Jurkat, Clone E6-1 (cell line): ENCODE results near the gene NYNRIN.
A peak's percentile ranks its signal among the peaks of the same experiment; 100 is the strongest.

Source experiments
- DNase-seq: peaks from one replicate; pipeline ENCODE4 v3.0.0-alpha.2; 2011; ENCODE audit warnings: low read depth, low spot score
- H3K4me3 ChIP-seq: 2 replicates; pipeline ENCODE4 v1.5.1; 2011; ENCODE audit warnings: mild to moderate bottlenecking, low read length, control low read depth, moderate library complexity

Gene NYNRIN

DNA sequence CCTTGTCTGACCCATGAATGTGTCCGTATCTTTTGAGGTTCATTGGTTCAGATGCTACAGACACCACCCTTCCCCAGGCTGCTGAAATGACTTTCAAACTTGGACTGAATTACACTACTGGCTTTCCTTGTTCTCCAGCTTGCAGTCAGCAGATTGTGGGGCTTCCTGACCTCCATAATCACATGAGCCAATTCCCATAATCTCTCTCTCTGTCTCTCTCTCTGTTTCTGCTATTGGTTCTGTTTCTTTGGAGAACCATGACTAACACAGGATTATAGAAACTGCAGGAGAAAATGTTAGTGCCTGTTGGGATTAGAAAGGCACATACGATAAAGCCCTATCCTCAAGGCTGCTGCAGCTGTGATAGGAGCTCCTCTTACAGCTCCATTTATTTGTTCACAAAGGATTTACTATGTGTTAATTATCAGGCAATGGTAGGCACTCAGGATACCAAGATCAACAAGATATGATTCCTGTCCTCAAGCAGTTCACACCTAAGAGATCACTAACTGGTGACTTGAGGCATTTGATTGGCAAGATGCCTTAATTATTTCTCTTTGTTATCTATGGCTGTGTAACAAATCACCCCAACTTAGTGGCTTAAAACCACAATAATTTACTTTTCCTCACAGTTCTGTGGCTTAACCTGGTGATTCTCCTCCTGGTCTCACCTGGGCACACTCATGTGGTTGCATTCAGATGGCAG lies 10.2 kb upstream of the NYNRIN start:
- no peak overlapping the region for H3K4me3 ChIP-seq
- no peak for DNase-seq

DNA sequence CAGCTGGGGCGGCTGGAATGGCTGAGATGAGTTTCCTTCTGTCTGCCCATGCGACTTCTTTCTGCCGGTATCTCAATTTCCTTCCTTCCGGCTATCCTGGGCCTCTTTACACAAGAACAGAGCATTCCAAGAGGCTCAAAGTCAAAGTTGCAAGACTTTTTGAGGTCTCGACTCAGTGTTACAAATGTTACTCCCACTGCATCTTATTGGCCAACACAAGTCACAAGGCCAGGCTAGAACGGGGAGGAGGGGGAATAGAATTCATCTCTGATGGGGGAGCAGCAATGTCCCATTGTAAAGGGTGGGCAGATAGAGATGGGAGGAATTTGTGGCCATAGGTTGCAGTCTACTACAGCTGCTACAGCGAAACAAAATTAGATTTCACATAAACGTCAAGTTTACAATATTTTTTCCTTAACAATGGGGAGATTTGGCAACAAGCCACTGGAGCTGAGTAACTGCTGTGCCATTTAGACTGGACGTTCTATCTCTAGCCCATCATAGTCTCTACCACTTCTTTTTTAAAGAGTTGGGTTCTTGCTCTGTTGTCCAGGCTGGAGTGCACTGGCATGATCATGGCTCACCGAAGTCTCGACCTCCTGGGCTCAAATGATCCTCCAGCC lies 9.5 kb upstream of the NYNRIN start:
- H3K4me3 ChIP-seq: no peak overlapping the region
- no peak for DNase-seq

DNA sequence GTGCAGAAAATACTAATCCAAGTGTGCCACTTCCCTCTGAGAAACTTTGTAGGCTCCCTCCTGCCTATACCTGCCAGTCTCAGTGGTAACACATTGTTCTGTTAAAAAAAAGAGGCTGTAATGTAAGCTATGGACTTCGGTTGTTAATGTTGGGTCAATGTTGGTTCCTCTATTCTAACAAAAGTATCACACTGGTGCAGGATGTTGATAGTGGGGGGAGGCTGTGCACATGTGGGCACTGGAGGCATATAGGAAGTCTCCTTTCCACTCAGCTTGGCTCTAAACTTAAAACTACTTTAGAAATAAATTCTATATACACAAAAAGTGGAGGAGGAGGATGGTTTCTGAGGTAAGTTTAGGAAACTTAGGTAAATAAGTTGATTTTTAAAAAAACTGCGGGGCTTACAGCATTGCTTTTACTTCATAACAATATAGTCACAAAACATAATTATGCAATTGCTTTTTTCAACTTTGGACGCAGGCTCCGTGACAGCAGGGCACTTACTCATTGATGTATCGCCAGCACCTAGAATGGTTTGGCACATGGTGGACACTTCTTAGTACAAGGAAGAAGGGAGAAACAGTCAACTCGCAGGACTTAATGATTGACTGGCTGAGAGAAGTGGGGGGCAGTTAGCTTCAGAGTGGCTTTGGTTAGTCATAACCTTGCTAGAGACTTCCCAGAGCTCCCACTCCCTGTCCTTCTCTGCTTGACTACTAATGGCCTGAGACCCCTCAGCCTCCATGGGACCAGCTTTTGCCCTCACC lies 7.9 kb upstream of the NYNRIN start:
- H3K4me3 ChIP-seq: no peak overlapping the region
- no peak for DNase-seq

DNA sequence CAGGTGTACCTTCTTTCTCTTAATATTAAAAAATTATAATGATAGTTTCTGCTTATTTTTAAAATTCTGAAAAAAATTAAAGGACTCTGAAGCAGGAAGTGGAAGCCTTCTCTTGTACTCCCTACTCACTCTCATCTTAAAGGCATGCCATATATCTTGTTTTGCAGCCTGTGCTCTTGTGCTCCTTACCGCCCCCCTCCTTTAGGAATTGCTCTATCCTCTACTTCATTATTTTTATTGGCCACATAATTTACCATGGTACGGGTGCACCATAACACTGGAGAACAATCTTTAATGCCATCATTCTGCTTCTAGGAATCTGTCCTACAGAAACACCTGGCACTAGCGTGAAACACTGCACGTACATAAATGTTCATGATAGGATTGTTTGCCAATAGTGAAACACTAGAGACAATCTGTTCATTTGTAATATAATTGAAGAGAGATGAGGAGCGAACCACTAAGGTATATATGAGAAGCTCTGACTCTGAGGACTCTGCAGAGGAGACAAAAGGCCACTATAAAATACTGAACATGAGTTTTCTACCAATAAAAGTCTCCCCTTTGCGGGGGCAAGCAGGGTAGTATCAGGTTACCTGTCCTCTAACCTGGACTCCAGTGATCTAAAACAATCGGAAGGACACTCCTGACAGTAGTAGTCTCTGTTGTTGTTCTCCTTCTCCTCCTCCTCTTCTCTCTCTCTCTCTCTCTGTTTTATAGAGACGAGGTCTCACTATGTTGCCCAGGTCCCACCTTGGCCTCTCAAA lies 6.3 kb upstream of the NYNRIN start:
- DNase-seq: no peak
- no peak overlapping the region for H3K4me3 ChIP-seq

DNA sequence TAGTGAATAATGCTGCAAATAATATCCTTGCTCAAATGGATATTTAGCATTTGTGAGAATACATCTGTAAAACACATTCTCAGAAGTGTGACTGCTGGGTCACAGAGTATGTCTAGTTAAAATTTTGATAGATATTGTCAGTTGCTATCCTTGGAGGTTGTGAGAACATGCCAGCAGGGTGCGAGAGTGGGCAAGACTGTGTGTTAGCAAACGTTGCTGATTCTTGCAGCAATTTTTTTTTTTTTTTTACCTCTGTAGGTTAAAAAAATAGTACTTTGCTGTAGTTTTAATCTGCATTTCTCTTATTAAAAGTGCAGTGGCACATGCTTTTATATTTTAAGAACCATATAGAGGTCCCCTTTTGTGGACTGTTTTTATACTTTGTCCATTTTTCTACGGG lies 4.5 kb upstream of the NYNRIN start:
- DNase-seq: peak; percentile 21
- H3K4me3 ChIP-seq: no peak overlapping the region

DNA sequence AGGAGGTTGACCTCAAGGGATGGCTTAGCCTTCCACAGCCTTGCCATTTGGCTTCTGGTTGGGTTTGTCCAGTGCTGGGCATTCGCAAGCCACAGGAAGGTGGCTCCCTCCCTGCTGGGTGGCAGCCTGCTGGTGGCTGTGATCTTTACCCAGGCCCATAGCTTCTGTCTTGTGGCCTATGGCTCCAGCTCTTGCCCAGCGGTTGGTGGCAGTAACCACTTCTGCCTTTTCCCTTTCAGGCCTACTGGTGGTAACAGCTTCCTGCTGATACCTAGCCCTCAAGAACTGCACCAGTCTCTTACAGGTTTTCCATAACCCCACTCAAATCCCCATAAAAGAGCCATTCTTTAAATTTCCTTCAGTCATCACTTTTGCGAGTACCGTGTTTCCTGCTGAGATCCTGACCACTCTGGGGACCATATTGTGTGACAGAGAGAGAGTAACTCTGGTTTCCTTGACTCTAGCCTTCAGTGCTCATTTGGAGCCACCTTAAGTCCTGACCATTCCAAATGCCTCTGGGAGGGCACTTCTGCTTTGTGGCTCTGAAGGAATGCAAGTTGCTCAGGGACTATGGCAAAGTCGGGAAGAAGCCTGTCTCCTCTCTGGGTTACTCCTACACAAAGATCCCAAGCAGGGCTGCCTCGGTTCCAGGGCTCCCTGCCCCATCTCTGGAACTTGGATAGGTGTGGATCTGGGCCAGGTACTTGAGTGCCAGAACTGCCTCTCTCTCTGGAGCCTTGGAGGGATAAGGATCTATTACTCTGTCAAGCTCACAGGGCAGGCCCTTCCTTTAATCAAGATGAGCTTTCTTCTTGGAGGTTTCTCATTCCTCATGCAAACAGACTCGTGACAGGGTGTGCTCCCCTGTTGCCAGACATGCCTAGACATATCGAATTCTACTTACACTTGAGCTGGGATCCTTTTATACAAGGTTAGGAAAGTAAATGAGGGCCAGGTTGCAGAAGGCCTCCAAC lies 2.9 kb upstream of the NYNRIN start:
- H3K4me3 ChIP-seq: no peak overlapping the region
- DNase-seq: no peak

DNA sequence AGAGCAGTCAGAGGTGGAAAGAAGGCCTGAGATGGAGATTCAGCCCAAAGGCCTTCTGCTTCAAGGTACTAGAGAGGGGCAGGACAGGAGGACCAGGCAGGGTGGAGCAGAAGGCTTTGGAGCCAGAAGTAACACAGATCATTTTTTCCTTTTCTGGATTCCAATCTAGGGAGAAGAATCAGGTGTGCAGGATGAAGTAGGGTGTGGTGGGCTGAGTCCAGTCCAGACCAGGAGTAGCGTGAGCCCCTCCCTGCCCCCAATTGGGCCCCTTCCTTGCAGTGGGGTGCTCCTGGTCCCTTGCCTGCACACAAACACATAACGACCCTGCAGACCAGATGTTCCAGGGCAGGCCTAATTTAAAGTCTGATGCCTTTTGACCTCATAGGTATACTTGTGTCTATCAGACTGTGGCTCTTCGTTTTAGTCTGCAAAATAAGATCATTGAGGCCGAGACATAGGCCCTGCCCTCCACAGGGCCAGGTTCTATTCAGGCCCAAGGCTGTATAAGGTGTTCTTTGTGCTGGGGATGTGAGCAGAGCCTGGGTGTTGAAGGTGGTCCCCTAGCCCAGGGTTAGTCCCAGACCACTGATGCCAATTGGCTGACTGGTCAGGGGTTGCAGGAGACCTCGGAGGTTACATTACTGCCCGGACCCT lies 1.0 kb upstream of the NYNRIN start:
- no peak for DNase-seq
- H3K4me3 ChIP-seq: no peak overlapping the region

DNA sequence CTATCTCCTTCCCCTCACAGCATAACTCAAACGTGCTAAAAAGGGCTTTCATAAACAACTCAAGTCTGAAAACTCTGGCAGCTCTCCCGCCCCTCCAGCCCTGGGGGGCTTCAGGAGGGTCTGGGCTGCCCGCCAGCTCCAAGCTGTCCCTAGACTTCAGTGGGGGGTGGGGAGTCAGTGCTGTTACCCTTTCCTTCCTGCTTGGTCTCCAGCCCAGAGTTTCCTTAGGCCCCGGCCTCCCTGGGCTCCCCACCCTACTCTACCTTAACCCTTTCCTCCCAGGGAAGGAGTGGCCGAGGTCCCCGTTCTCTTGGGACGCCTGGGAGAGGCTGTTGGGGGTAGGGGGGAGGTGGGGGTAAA lies 530 bp upstream of the NYNRIN start:
- H3K4me3 ChIP-seq: no peak overlapping the region
- no peak for DNase-seq

DNA sequence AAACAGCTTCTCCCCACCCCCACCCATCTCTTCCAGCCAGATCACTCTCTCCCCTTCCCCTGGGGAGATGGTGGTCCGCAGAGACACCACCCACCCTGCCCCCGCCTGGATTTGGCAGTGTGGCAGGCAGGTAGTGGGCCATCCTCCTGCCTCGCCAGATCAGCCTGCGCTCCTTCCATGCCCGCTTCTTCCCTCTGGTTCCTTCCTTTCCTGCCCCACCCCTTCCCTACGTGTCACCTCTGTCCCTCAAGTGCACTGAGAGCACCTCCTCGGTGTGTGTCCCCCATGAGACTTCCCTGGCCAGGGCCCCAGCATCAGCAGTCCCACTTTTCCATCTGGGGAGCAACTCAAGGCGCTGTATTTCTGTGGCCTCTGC lies 632 bp downstream of the NYNRIN start:
- DNase-seq: no peak
- H3K4me3 ChIP-seq: no peak overlapping the region

DNA sequence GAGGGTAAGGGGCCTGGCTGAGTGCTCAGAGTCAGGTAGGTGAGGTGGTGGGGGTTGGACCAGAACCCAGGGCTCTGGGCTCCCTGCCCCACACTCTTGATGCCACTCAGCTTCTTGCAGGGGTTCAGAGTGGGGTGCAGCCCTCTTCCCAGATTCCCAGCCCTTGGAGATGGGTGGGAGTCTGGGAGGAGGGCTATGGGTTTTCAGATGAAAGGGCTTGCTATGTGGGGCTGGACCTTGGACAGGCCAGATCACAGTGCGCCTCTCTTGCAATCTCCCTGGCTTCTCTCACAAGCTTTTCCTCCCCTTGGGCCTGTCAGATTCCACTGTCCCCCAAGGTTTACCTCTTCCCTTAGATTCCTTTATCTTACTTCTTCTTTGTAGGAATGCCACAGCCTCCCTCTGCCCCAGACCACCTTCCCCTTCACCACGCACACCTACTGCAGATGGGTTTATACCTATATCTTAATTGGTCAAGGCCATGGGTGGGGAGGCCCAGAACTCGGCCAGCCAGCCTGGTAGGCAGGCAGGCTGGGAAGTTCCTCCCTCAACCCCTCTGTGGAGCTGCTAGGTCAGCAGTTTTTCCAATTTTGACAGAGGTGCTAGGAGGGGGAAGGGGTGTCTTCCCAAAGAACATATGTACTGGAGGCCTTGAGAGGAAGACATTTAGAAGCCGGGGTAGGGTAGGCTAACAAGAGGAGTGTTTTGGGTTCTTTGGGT lies 1.4 kb downstream of the NYNRIN start:
- no peak overlapping the region for H3K4me3 ChIP-seq
- DNase-seq: no peak

DNA sequence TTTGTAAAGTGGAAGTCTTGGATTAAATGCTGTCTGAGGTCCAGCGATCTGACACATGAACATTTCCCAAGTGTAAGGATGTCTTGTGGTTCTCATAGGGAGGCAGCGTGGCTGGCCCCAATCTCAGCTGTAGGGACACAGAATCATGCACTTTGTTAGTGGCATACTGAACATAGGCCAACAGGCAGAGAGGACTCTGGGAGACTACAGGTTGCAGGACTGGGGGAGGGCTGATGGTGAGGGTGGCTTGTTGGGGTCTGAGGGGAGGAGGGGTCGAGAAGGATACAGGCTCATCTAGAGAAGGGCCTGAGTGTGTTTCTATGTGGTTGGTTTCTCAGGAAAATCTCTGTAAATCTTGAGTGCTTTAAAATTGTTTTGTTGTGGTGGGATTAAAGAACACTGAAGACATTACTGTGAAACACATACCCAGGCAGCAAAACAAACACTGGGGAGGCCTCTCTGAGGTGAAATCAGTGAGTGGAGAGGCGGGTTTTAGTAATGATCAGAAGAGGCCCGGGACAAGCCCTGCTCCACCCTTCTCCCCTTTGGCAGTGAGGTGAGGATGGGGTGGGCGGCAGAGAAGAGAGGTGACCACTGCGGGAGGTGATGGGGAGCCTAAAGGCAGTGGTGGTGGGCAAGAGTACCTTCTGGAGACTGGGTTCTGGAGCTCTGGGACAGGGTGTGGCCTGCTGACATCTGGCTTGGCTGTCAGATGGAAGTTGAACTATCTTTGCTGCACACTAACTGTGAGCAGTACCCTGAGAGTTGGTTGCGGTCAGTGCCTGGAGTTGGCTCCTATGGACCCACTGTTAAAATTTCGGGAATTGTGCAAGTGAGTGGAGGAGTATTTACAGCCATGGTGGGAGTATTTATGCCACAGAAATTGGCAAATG lies 3.3 kb downstream of the NYNRIN start:
- DNase-seq: no peak
- H3K4me3 ChIP-seq: no peak overlapping the region

DNA sequence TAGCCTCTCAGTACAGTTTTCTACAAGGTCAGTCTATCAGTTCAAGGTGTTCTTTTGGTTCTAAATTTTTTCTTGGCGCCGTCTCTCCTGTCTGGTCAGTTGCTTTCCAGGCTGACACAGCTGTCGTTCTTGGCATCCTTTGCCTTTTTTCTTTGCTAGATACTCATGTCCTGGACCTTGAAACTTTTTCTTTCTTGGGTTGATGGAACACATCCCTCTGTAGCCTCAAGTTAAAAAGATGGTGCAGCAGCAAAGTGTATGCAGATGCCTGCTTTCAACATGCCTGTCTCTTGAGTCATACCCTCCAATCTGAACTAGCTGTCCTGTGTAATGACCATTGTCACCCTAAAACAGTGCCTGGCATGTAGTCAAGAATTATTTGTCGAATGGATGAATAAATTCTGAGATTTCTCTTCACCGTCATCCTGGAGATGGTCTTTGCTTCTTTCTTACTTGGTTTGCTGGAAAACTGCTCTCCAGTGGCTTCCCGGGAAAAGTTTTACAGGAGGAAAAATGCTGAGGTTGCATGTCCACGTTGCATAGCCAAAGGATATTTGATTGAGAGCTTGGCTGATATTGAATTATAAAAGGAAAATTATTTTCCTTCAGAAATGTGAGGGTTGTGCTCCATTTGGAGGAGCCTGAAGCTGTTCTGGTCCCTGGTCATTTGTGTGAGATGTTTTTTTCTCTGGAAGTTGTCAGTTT lies 4.6 kb downstream of the NYNRIN start:
- no peak overlapping the region for H3K4me3 ChIP-seq
- no peak for DNase-seq

DNA sequence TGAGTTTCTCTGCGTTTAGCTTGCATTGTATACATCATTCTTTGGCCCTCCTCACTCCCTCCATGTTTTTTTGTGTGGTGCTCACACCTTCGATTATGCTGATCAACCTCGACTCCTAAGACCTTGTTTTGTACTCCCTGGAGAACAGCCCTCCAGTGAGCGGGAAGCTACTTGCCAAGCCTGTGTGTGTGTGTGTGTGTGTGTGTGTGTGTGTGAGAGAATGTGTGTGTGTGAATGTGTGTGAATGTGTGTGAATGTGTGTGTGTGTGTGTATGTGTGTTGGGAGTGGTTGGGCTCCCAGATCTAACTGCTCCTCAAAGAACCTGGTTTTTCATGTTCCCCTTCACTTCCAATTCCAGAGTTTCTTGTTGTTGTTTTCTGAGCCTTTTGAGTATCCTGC lies 6.0 kb downstream of the NYNRIN start:
- no peak overlapping the region for H3K4me3 ChIP-seq
- DNase-seq: no peak

DNA sequence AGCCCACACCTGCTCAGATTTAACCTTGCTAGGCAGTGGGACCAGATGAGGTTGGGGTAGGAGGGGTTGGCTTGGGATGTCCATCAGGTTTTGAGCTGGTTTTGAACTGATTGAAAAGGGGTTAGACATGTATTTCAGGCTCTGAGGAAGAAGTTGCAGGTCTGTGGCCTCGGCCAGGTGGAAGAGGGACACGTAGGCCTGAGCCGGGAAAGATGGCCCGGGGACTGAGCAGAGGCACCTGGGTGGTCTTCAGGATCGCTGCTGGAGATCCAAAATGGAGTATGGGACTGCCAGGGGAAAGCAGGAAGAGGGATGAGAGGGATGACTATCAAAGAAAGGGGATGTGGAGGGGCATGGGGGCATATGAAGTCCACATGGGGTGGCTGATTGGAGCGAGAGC lies 7.6 kb downstream of the NYNRIN start:
- no peak for DNase-seq
- no peak overlapping the region for H3K4me3 ChIP-seq

DNA sequence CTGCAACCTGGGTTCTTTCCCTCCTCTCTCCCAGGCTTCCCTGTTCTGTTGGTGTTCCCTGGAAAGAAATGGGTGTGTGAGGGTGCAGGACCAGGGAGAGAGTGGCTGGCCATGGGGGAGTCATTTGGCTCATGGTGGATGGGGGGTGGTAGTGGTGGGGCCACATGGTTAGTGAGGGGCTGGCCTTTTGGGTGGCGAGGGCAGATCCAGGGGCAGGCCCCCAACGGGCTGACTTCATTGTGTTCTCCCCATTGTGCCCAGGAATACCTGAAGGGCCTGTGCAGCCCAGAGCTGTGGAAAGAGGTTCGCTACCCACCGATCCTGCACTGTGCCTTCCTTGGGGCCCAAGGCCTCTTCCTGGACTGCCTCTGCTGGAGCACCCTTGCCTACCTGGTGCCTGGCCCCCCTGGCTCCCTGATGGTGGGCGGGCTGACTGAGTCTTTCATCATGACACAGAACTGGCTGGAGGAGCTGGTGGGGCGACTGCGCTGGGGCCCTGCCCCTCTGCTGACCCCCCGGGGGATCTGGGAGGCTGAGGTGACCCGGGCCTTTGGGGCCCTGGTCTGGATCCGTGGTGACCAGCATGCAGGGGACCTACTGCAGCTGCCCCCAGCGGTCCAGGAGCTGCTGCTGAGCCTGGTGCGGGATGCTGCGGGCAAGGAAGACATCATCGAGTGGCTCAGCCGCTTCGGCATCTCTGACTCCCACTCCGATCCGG lies 9.0 kb downstream of the NYNRIN start:
- H3K4me3 ChIP-seq: no peak overlapping the region
- DNase-seq: no peak

DNA sequence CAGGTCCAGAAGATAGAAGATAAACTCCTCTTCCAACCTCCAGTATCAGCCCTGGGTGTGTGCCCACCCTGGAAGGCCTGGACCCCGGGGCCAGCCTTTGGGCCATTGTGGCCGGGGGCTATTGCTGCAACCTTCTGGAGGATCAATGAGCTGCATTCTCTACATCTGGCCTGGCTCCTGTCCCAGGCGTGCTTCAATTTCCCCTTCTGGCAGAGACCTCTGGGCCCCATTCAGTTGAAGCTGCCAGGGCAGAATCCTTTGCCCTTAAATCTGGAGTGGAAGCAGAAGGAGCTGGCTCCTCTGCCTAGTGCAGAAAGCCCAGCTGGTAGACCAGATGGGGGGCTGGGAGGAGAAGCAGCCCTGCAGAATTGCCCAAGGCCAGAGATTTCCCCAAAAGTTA lies 10.0 kb downstream of the NYNRIN start:
- no peak for DNase-seq
- H3K4me3 ChIP-seq: no peak overlapping the region
